Brain pericyte (primary cell): Measurements from ENCODE around the gene CTNNA3.

ENCODE experiments used
- DNase-seq: peaks from one replicate; pipeline ENCODE4 v3.0.0-alpha.2; 2012; ENCODE audit warnings: low read depth, low spot score

CTNNA3 gene

GRCh38 chr10:65943451-65943850 is 1752.5 kb downstream of the CTNNA3 start:
- no peak for DNase-seq

DNA sequence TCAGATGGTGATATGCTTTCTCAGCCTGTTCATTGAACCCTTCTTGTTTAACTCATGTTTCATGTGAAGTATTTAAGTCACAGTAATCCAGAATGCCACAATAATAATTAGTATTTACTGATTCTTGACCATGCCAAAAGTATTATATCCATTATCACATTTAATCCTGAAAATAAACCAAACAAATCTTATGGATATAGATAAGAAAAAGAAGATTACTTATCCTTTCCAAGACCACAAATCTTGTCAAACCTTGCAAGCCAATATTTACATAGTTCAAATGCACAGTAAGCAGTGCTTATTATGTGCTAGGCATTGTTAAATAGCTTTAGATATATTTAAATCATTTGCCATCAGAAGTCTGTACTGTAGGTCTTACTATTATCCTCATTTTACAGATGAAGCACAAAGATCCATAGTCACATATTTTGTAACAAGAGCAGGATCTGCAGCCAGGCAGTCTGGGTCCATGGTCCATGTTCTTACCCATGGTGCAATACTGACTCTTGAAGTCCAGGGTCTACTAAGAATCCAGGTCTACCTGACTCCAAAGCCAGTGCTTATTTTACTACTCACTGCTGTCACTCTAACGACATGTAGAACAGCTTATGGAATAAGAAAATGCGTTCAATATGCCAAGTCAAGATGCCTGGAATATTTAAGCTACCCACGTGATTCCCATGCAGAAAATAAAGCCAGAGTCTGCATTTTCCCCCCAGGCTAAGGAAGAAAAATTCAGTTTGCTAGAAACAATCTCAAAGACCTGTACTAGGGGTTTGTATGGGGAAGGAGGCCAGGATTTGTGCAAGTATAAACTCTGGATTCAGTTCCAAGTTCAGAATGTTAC is 1755.0 kb downstream of the CTNNA3 start:
- no peak for DNase-seq

GRCh38 chr10:65940105-65940504 is 1755.9 kb downstream of the CTNNA3 start:
- no peak for DNase-seq

- DNase-seq, result no peak
Measured at GRCh38 chr10:65931291-65932070, 1764.5 kb downstream of the CTNNA3 start.

DNA sequence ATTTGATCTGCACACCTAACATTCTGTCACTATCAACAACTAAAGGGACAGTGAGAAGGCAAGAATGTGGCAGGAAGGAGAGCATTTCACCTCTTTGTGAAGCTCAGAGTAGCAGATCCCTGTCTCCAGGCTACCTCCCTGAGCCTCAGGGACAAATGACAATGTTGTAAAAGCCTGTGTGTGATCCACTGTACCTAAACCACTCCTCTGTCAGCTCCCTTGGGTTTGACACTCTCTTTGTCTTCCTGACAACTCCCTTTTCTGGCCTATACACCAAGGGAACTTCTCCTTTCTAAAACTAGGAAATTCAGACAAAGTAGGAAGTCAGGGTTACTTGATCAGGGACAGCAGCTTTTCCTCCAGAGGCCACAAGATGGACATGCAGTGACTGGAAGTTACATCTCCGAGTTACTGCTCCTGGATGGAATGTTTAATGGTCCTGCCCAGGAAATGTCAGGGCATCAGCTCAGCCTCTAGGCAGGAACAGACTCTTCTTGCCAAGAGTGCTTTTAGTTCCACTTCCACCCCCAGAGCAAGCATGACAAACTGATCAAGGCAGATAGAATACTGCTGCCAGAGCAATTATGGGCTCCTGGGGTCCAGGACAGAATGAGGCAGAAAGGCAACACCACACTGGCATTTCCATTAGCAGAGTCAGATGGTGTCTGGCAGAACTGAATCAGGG is 1784.7 kb downstream of the CTNNA3 start:
- no peak for DNase-seq

DNA sequence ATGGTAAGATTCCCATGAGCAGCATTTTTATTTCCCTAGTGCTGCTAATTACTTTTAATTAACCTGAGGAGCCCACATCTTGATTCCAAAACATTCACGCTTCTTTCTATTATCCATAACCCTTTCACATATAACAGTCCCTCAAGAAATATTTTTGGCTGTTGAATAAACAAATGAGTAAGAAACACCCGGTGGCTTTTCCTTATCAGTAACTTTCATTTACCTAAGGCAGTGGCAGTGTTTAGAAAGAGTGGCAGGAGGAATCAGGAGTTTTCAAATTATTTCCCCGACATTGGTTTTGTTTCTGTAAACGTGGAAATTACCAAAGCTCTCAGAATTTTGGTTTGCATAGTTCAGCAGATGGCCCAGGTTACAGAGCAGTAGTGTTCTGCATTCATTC is 1785.8 kb downstream of the CTNNA3 start:
- DNase-seq, result no peak

DNA sequence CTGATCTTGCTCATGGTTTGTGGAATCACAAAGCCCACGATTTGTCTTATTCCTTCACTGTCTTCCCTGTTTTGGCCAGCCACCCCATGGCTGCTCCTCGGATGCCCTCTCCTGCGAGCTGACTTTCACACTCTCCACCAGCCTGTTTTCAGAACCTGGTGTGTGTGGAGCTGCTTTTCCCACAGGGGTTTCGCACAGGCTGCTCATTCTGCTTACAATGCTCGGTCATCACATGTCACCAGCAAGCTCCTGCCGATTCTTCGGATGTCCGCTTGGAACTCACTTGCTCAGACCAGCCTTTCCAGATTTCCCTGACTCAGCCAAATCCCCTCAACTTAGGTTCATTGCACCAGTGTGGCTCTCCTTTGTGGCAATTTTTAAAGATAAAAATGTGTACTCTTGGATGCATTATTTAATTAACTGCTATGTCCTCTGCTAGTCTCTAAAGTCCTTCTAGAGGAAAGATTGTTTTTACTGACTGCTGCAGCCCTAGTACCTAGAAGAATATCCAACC is 1788.7 kb downstream of the CTNNA3 start:
- DNase-seq, result no peak

- no peak for DNase-seq
Measured at GRCh38 chr10:65903620-65904019, 1792.4 kb downstream of the CTNNA3 start.

DNA sequence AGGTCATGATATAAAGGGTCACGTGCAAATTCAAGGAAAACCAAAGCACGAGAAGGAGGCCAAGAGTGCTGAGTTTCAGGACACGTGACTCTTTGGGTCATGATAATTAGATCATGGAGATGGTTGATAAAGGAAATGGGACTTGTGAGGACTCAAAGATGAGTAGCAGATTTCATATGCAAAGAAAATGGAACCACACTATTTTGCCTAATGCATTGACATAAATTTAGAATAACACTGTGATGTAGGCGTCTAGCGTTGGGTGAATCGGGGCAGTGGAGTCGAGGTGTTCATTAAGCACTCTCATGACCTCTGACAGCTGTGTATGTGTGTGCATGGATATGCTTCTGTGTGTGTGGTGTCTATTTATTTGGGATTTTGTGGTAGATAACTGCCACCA is 1795.7 kb downstream of the CTNNA3 start:
- DNase-seq, result no peak

- no peak for DNase-seq
Measured at GRCh38 chr10:65898055-65898454, 1797.9 kb downstream of the CTNNA3 start.

DNA sequence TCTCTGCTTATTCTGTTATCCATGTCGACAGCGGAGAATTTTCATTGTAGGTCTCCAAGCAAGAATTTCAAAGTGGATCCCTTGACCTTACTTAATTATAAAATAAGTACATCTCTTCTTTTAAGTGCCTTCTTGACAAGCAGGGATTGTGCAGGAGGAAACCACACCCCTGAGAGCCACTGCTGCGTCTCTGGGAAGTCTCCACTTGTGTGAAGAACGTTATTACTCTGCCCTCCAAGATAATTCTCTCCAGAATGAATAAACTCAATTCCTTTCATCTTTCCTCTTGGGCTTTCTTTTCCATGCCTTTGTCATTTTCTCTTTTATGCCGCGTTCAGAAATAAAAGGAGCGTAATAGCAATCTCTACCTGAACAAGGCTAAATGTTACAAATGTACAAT is 1801.0 kb downstream of the CTNNA3 start:
- DNase-seq, result no peak

GRCh38 chr10:65894379-65894778 is 1801.6 kb downstream of the CTNNA3 start:
- no peak for DNase-seq

- DNase-seq, result no peak
Measured at GRCh38 chr10:65893676-65894075, 1802.3 kb downstream of the CTNNA3 start.

DNA sequence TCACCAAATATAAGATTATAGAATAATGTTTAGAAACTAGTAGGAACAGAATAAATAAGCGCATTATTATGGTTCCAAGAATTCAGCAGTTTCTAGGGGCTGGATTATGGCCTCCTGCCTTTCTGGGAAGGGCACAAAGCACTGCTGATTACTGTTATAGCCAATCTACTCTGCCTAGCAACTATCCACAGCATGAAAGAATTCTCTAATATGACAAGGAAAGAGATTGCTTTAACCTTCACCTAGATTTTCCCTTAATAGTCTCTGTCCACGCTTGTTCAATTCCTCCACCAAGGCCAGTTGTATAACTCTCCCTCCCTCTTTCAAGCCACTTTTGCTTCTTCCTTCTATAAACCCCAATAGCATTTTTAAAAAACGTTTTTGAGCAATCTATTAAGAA is 1803.7 kb downstream of the CTNNA3 start:
- DNase-seq, result no peak

GRCh38 chr10:65891073-65891981 is 1804.7 kb downstream of the CTNNA3 start:
- DNase-seq, result no peak

- no peak for DNase-seq
Measured at GRCh38 chr10:65864529-65864928, 1831.5 kb downstream of the CTNNA3 start.

- DNase-seq, result no peak
Measured at GRCh38 chr10:65864036-65864435, 1832.0 kb downstream of the CTNNA3 start.
